Ishikawa (cell line): Measurements from ENCODE around the gene KCNK1.

Experiments used
- CEBPB ChIP-seq: IDR thresholded peaks from 2 replicates; pipeline ENCODE4 v1.6.1; 2012
- CREB1 ChIP-seq: IDR thresholded peaks from 2 replicates; pipeline ENCODE4 v1.6.1; 2012; ENCODE audit warnings: low read depth
- EGR1 ChIP-seq: IDR thresholded peaks from 2 replicates; pipeline ENCODE4 v1.6.1; 2012
- EP300 ChIP-seq: IDR thresholded peaks from 2 replicates; pipeline ENCODE4 v1.6.1; 2012; ENCODE audit warnings: borderline replicate concordance
- FOXM1 ChIP-seq: IDR thresholded peaks from 2 replicates; pipeline ENCODE4 v1.6.1; 2012; ENCODE audit warnings: low read depth, borderline replicate concordance
- MAX ChIP-seq: IDR thresholded peaks from 2 replicates; pipeline ENCODE4 v1.6.1; 2012
- NFIC ChIP-seq: IDR thresholded peaks from 2 replicates; pipeline ENCODE4 v1.6.1; 2012
- RAD21 ChIP-seq: IDR thresholded peaks from 2 replicates; pipeline ENCODE4 v1.6.1; 2012; ENCODE audit warnings: low read depth
- REST ChIP-seq: IDR thresholded peaks from 2 replicates; pipeline ENCODE4 v1.6.1; 2012; ENCODE audit warnings: low read depth, mild to moderate bottlenecking
- TAF1 ChIP-seq: IDR thresholded peaks from 2 replicates; pipeline ENCODE4 v1.6.1; 2012; ENCODE audit warnings: low read depth, mild to moderate bottlenecking
- TEAD4 ChIP-seq: IDR thresholded peaks from 2 replicates; pipeline ENCODE4 v1.6.1; 2012
- USF1 ChIP-seq: IDR thresholded peaks from 2 replicates; pipeline ENCODE4 v1.6.1; 2012
- YY1 ChIP-seq: IDR thresholded peaks from 2 replicates; pipeline ENCODE4 v1.6.1; 2012; ENCODE audit warnings: low read depth
- ZBTB7A ChIP-seq: IDR thresholded peaks from 2 replicates; pipeline ENCODE4 v1.6.1; 2012; ENCODE audit warnings: low read depth

- no peak for TF ChIP-seq NFIC
- no peak for TF ChIP-seq REST
- no peak for TF ChIP-seq EP300
- no peak for TF ChIP-seq RAD21
- no peak for TF ChIP-seq YY1
- TF ChIP-seq FOXM1, result no peak
- TF ChIP-seq USF1, result no peak
- TF ChIP-seq TAF1, result no peak
- TF ChIP-seq CREB1, result no peak
- no peak for TF ChIP-seq EGR1
- TF ChIP-seq TEAD4, result no peak
- no peak for TF ChIP-seq ZBTB7A
- TF ChIP-seq MAX, result no peak
- TF ChIP-seq CEBPB, result no peak
Measured at GRCh38 chr1:233614743-233615521, 1.0 kb downstream of the KCNK1 start.
